HG03378 (cell line): ENCODE results near the gene DPYD.

Source experiments
- ATAC-seq: cut with Tn5 transposase; IDR thresholded peaks from one replicate; pipeline ENCODE4 v1.9.1; 2021; ENCODE audit warnings: mild to moderate bottlenecking, moderate library complexity; ENCODE audit not compliant: unreplicated experiment

DPYD gene

GRCh38 chr1:97070376-97070775 is 850.5 kb downstream of the DPYD start:
- ATAC-seq = no peak

GRCh38 chr1:97069312-97069711 is 851.5 kb downstream of the DPYD start:
- no peak for ATAC-seq

GRCh38 chr1:97066860-97067259 is 854.0 kb downstream of the DPYD start:
- no peak for ATAC-seq

GRCh38 chr1:97063532-97063931 is 857.3 kb downstream of the DPYD start:
- no peak for ATAC-seq

- no peak for ATAC-seq
These were observed 859.2 kb downstream of the DPYD start for GRCh38 chr1:97061604-97062003.

GRCh38 chr1:97056386-97056785 is 864.4 kb downstream of the DPYD start:
- ATAC-seq = no peak

DNA sequence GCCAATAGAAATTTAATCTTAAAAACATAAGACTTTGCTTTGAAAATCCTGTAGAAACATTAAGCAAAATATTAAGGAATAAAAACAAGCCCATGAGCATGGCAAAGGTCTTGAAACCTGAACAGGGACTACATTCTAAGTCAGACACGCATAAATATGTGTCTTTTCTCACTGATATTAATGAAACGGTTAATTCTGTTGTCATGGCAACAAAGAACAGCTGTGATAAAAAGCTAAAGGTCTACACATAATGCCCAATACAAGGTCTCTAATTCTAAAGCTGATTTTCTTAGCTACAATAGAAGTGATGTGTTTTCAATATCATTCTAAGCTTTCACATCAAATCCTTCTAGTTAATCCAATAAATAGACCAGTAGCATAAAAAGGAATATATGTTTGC is 867.6 kb downstream of the DPYD start:
- no peak for ATAC-seq

DNA sequence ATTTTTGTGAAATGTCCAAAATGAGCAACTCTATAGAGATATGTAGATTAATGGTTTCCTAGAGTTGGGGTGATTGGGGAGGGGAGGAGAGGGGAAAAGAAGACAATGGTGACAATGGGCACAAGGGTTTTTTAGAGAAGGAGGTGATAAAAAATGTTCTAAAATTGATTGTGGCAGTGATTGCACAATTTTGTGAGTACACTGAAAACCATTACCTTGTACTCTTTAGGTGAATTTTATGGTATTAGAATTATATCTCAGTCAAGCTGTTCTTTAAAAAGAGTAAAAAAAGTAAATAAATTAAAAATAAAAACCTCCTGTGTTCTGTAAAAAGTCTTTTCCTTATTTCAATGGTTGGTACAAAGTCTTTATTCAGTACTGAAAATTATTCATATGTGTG is 869.0 kb downstream of the DPYD start:
- ATAC-seq = no peak

DNA sequence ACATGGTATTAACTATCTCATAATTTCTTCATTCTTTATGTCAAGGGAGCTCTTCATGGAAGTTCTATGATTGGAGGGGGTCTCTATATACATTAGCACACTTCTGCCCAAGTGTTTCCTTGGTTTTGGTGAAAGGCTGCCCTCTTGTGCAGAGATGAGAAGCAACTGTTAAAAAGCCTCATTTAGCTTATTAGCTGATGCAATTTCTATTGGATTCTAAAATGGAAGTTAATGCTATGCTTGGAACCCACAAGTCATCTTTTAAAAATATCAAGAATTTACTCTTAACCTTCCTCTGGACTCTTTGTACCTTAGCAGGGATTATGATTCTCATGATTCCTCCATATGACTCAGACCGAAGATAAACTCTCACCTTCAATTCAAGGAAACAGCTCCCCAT is 870.3 kb downstream of the DPYD start:
- ATAC-seq = no peak

DNA sequence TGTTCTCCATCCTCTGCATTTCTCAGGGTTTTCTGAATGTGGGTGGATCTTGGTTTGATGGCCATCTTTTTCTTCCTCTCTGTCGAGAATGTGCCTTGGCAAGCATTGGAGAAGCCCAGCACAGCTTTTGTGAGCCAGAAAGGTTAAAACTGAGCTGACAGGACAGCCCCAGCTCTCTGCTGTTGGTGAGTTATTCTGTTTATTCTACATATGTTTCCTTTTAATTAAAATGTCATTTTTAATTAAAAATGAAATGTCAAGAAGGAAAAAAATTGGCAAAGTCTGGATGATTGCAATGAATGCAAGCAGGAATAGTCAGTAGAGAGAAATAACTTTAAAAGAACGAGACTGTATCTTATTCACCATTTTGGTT is 873.4 kb downstream of the DPYD start:
- ATAC-seq = no peak

DNA sequence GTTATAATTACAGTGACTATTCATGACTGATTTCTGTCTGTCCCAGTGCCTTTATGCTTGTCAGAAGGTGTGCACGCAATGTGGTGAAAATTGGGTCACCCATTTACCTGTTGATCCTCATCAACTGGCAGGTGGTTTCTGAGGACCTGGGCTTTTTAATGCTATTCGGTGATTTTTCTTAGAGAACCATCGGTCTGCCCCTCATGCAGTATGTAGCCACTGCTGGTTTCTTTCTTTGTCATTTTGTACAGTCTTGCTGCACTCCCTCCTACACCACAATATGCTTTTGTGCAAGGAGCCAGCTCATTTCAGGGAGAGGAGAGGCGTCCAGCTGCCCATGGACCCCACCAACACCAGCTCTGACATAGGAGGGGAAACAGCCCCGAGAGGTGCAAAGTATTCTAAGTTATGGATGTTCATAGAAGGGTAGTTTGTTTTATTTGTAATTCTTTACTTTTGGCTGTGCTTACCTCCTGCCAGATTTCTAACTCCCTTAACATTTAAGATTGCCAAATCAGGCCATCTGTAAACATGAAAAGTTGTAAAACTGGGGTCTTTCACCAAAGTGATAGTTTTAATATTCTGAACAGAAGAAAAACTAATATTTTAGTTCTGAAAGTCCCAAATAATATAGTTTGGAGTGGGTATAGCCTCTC is 873.9 kb downstream of the DPYD start:
- ATAC-seq = no peak

GRCh38 chr1:97044159-97044760 is 876.6 kb downstream of the DPYD start:
- no peak for ATAC-seq

- ATAC-seq = no peak
These were observed 878.3 kb downstream of the DPYD start for GRCh38 chr1:97042551-97042950.

- ATAC-seq = no peak
These were observed 879.8 kb downstream of the DPYD start for GRCh38 chr1:97041026-97041425.

DNA sequence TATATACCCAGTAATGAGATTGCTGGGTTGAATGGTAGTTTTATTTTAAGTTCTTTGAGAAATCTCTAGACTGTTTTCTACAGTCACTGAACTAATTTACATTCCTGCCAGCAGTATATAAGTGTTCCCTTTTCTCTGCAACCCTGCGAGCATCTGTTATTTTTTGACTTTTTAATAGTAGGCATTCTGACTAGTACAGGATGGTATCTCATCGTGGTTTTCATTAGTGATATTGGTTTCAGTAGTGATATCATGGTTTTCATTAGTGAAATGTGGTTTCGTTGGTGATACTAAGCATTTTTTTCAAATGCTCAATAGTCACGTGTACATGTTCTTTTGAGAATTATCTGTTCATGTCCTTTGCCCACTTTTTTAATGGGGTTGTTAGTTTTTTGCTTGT is 882.4 kb downstream of the DPYD start:
- ATAC-seq = no peak

DNA sequence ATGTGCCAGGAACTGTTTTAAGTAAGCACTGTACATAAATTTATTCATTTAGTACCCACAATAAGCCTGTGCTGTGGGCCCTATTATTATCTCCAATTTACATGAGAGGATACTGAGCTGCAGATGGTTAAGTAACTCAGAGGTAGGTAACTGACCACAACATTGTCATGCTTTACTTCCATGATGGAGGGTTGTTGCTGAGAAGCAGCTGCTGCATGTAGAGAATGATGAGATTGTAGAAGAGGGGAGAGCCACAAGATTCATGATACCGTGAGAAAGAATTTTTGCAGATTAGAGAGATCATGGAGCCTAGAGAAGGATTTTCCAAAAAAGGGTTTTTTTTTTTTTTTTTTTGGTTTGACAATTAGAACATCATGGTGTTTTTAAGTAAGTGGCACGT is 886.2 kb downstream of the DPYD start:
- no peak for ATAC-seq

GRCh38 chr1:97033949-97034348 is 886.9 kb downstream of the DPYD start:
- ATAC-seq = no peak
